Astrocyte (in vitro differentiated cells and primary cell): Measurements from ENCODE around the gene ARTN. TPM values are rescaled to one million over a fixed set of nuclear protein-coding genes. Genes with fewer than 3 reads are reported as not detected.

ENCODE experiments used
- DNase-seq: peaks from one replicate; pipeline ENCODE4 v3.0.0-alpha.2; 2010; ENCODE audit warnings: low read depth
- FAIRE-seq: peaks from 2 replicates; lab custom pipeline; 2011; peaks lifted over from hg19 to GRCh38; lab: Jason Lieb, UNC
- H2AFZ ChIP-seq: 2 replicates; pipeline ENCODE4 v1.6.0; 2012; ENCODE audit warnings: low read depth, low read length, inconsistent platforms
- H3K27ac ChIP-seq: 2 replicates; pipeline ENCODE4 v1.5.1; 2011; ENCODE audit warnings: low read depth, low read length, inconsistent platforms
- H3K27me3 ChIP-seq: 2 replicates; pipeline ENCODE4 v1.6.0; 2011; ENCODE audit warnings: low read length, inconsistent platforms; ENCODE audit not compliant: insufficient read depth
- H3K36me3 ChIP-seq: 2 replicates; pipeline ENCODE4 v1.5.1; 2011; ENCODE audit warnings: low read length, inconsistent platforms; ENCODE audit not compliant: insufficient read depth
- H3K4me1 ChIP-seq: 2 replicates; pipeline ENCODE4 v1.5.1; 2011; ENCODE audit warnings: low read length, inconsistent platforms; ENCODE audit not compliant: insufficient read depth
- H3K4me2 ChIP-seq: 2 replicates; pipeline ENCODE4 v1.6.0; 2012; ENCODE audit warnings: low read length, inconsistent platforms
- H3K4me3 ChIP-seq: 2 replicates; pipeline ENCODE4 v1.5.1; 2011; ENCODE audit warnings: low read depth, mild to moderate bottlenecking, low read length, inconsistent platforms; ENCODE audit not compliant: insufficient read depth
- H3K79me2 ChIP-seq: 2 replicates; pipeline ENCODE4 v1.6.0; 2012; ENCODE audit warnings: mild to moderate bottlenecking, low read length, inconsistent platforms; ENCODE audit not compliant: insufficient read depth
- H3K9ac ChIP-seq: 2 replicates; pipeline ENCODE4 v1.6.0; 2012; ENCODE audit warnings: mild to moderate bottlenecking, low read length, inconsistent platforms
- H3K9me3 ChIP-seq: 2 replicates; pipeline ENCODE4 v1.5.1; 2012; ENCODE audit warnings: low read depth, mild to moderate bottlenecking, low read length, inconsistent platforms; ENCODE audit not compliant: insufficient read depth
- H4K20me1 ChIP-seq: 2 replicates; pipeline ENCODE4 v1.6.0; 2012; ENCODE audit warnings: low read length, inconsistent platforms; ENCODE audit not compliant: insufficient read depth
- H3K27ac Mint-ChIP-seq: one replicate; pipeline ENCODE4 v1.8.0; 2021; ENCODE audit warnings: mild to moderate bottlenecking, mixed read lengths; ENCODE audit not compliant: unreplicated experiment
- H3K27me3 Mint-ChIP-seq: one replicate; pipeline ENCODE4 v1.8.0; 2021; ENCODE audit warnings: low read depth, mixed read lengths; ENCODE audit not compliant: unreplicated experiment
- H3K36me3 Mint-ChIP-seq: one replicate; pipeline ENCODE4 v1.8.0; 2021; ENCODE audit warnings: low read depth, mixed read lengths; ENCODE audit not compliant: unreplicated experiment
- H3K4me1 Mint-ChIP-seq: one replicate; pipeline ENCODE4 v1.8.0; 2021; ENCODE audit warnings: low read depth, mixed read lengths; ENCODE audit not compliant: unreplicated experiment
- H3K4me3 Mint-ChIP-seq: one replicate; pipeline ENCODE4 v1.8.0; 2021; ENCODE audit warnings: mild to moderate bottlenecking, moderate library complexity, mixed read lengths; ENCODE audit not compliant: unreplicated experiment
- H3K9me3 Mint-ChIP-seq: one replicate; pipeline ENCODE4 v1.8.0; 2021; ENCODE audit warnings: mild to moderate bottlenecking, mixed read lengths; ENCODE audit not compliant: unreplicated experiment
- CTCF ChIP-seq: IDR thresholded peaks from 2 replicates; pipeline ENCODE4 v1.5.1; 2011; ENCODE audit warnings: low read depth, mild to moderate bottlenecking, inconsistent platforms, low read length, moderate library complexity; ENCODE audit not compliant: insufficient read depth
- EZH2 ChIP-seq: IDR thresholded peaks from 2 replicates; pipeline ENCODE4 v1.6.1; 2012; ENCODE audit warnings: mild to moderate bottlenecking, low read length, inconsistent platforms; ENCODE audit not compliant: insufficient read depth
- total RNA-seq: library from RNA; stranded (reverse); gene quantifications from 2 replicates; pipeline ENCODE4 v1.2.1, GENCODE V29; 2021

Gene ARTN
- total RNA-seq, 1 donor from 2014 or later: 1.5 TPM

DNA sequence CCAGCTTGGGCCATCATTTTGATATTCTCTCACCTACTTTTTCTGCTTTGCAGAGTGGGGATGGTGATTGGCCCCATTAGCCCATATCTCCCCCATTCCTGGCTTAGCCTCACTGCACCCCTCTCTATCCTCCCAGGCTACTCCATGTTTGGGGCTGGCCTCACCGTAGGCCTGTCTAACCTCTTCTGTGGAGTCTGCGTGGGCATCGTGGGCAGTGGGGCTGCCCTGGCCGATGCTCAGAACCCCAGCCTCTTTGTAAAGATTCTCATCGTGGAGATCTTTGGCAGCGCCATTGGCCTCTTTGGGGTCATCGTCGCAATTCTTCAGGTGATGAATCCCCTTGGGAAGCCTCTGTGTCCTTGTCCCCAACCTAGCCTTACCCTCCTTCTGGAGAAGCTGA lies 43.3 kb downstream of the ARTN start:
- Histone ChIP-seq H3K79me2 (peaks cover 65% of the 10 kb centered on the region), H3K36me3 (peaks cover 24% of the 10 kb centered on the region), H3K9me3 (no peaks in the 10 kb centered on the region), H3K4me2 (peak overlapping the region; percentile 97), H2AFZ (no peak overlapping the region), H4K20me1 (peaks cover 49% of the 10 kb centered on the region), H3K4me3 (no peak overlapping the region), H3K9ac (no peak overlapping the region), H3K27me3 (no peaks in the 10 kb centered on the region), H3K27ac (no peak overlapping the region), H3K4me1 (peaks cover 45% of the 10 kb centered on the region)
- H3K4me3 Mint-ChIP-seq: peak overlapping the region; percentile 88
- DNase-seq (no peak), FAIRE-seq (no peak)
- peak overlapping the region; percentile 76 for H3K27ac Mint-ChIP-seq
- H3K36me3 Mint-ChIP-seq: peaks cover 21% of the 10 kb centered on the region
- peaks cover 34% of the 10 kb centered on the region for H3K4me1 Mint-ChIP-seq
- H3K27me3 Mint-ChIP-seq: no peaks in the 10 kb centered on the region
- no peaks in the 10 kb centered on the region for H3K9me3 Mint-ChIP-seq
- TF ChIP-seq EZH2 (no peak), CTCF (no peak)

DNA sequence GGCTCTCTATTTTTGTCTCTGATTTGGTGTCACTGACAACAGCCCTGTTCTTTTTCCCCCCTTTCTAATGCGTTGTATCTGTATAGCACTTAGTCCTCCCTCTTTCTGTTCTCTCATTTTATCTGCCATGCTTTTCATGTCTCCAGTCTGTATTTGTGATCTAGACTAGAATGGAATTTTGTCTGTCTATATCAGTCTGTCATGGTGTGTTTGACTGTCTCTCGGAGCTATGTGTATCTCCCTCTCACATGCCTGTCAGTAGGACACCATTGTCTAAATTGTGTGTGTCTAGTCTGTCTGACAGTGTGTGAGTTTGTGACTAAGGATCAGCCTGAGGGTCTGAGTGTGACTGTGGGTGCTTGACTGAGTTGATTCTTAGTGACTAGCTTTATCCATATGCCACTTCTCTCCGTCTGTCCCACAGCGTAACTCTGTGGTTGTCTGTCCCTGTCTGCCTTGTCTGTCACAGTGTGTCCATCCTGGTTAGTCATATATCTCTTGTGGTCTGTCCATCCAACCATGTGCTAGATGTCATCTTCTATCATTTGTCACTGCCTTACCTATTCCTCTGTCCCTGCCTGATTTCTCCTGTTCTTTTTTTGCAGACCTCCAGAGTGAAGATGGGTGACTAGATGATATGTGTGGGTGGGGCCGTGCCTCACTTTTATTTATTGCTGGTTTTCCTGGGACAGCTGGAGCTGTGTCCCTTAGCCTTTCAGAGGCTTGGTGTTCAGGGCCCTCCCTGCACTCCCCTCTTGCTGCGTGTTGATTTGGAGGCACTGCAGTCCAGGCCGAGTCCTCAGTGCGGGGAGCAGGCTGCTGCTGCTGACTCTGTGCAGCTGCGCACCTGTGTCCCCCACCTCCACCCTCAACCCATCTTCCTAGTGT lies 44.0 kb downstream of the ARTN start:
- no peak overlapping the region for H3K4me3 ChIP-seq
- H3K4me1 ChIP-seq: peaks cover 49% of the 10 kb centered on the region
- H3K36me3 Mint-ChIP-seq: peaks cover 22% of the 10 kb centered on the region
- H3K9ac ChIP-seq: no peak overlapping the region
- H2AFZ ChIP-seq: no peak overlapping the region
- peaks cover 72% of the 10 kb centered on the region for H3K79me2 ChIP-seq
- no peaks in the 10 kb centered on the region for H3K9me3 ChIP-seq
- H3K27ac Mint-ChIP-seq: peak overlapping the region; percentile 85
- H3K4me3 Mint-ChIP-seq: peak overlapping the region; percentile 88
- H3K4me2 ChIP-seq: peak overlapping the region; percentile 97
- peaks cover 24% of the 10 kb centered on the region for H3K36me3 ChIP-seq
- FAIRE-seq (no peak), DNase-seq (no peak)
- TF ChIP-seq CTCF: no peak
- TF ChIP-seq EZH2: no peak
- H3K27me3 Mint-ChIP-seq: no peaks in the 10 kb centered on the region
- H3K27ac ChIP-seq: no peak overlapping the region
- H3K9me3 Mint-ChIP-seq: no peaks in the 10 kb centered on the region
- no peaks in the 10 kb centered on the region for H3K27me3 ChIP-seq
- H3K4me1 Mint-ChIP-seq: peaks cover 36% of the 10 kb centered on the region
- H4K20me1 ChIP-seq: peaks cover 56% of the 10 kb centered on the region

- TF ChIP-seq EZH2 (no peak), CTCF (no peak)
- H3K27ac Mint-ChIP-seq: peak overlapping the region; percentile 85
- no peak overlapping the region for H3K4me3 ChIP-seq
Measured at GRCh38 chr1:43978264-43978550, 44.6 kb downstream of the ARTN start.

More at GRCh38 chr1:43978264-43978550, 44.6 kb downstream of the ARTN start:
- Histone ChIP-seq H3K9me3 (no peaks in the 10 kb centered on the region), H3K27ac (no peak overlapping the region), H4K20me1 (peaks cover 62% of the 10 kb centered on the region), H3K36me3 (peaks cover 24% of the 10 kb centered on the region), H3K9ac (peak overlapping the region; percentile 84), H3K79me2 (peaks cover 78% of the 10 kb centered on the region), H3K4me1 (peaks cover 49% of the 10 kb centered on the region), H2AFZ (no peak overlapping the region), H3K27me3 (no peaks in the 10 kb centered on the region), H3K4me2 (peak overlapping the region; percentile 97)
- no peaks in the 10 kb centered on the region for H3K9me3 Mint-ChIP-seq
- H3K4me1 Mint-ChIP-seq: peaks cover 37% of the 10 kb centered on the region
- no peaks in the 10 kb centered on the region for H3K27me3 Mint-ChIP-seq
- H3K36me3 Mint-ChIP-seq: peaks cover 18% of the 10 kb centered on the region
- peak overlapping the region; percentile 88 for H3K4me3 Mint-ChIP-seq
- DNase-seq (no peak), FAIRE-seq (no peak)
